ENCODE measurements around the gene PMS1.

DNA sequence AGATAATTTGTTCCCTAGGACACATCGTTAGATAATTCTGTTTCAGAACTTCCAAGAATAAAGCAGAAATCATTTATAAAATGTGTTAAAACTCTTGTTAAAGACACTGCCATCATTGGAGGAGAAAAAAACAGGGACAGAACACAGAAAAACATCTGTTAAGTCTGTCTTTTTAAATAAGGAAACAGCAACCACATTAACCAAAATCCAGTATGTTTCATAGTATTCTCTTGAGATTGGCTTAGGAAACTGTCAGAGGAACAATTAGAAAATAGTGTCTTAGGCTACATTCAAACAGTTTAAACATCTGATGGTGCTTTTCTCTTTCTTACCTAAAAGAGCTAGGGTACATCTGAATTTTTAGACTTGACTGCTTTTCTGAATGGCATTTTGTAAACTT, 81.6 kb downstream of the PMS1 start:
- TF ChIP-seq, protein P1, sequence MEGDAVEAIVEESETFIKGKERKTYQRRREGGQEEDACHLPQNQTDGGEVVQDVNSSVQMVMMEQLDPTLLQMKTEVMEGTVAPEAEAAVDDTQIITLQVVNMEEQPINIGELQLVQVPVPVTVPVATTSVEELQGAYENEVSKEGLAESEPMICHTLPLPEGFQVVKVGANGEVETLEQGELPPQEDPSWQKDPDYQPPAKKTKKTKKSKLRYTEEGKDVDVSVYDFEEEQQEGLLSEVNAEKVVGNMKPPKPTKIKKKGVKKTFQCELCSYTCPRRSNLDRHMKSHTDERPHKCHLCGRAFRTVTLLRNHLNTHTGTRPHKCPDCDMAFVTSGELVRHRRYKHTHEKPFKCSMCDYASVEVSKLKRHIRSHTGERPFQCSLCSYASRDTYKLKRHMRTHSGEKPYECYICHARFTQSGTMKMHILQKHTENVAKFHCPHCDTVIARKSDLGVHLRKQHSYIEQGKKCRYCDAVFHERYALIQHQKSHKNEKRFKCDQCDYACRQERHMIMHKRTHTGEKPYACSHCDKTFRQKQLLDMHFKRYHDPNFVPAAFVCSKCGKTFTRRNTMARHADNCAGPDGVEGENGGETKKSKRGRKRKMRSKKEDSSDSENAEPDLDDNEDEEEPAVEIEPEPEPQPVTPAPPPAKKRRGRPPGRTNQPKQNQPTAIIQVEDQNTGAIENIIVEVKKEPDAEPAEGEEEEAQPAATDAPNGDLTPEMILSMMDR (IDR thresholded peaks at IDR 0.05; ENCODE audit: low read depth, low read length), result no peak
- no peak for TF ChIP-seq EZH2phosphoT487 (IDR thresholded peaks at IDR 0.05; ENCODE audit: low read depth)

All from OCI-LY3 (cell line).